SK-N-SH treated with all-trans-retinoic acid at 6 μM for 48 hours (cell line): ENCODE results near the gene LLGL2.

Experiments
- GLIS3 ChIP-seq: fragments of 250-450 bp; sonication (Bioruptor Pico); IDR thresholded peaks from 2 replicates; pipeline ENCODE4 v1.5.0; 2020; ENCODE audit warnings: mild to moderate bottlenecking, moderate library complexity
- PPARA ChIP-seq: fragments of 250-450 bp; sonication (Bioruptor Pico); IDR thresholded peaks from 2 replicates; pipeline ENCODE4 v1.5.0; 2020; ENCODE audit warnings: mild to moderate bottlenecking, borderline replicate concordance
- TCF4 ChIP-seq: fragments of 250-450 bp; sonication (Bioruptor Pico); IDR thresholded peaks from 2 replicates; pipeline ENCODE4 v1.8.0; 2021; ENCODE audit warnings: mild to moderate bottlenecking, moderate library complexity, borderline replicate concordance
- ZFP3 ChIP-seq: fragments of 250-450 bp; sonication (Bioruptor Pico); IDR thresholded peaks from 2 replicates; pipeline ENCODE4 v1.5.0; 2020; ENCODE audit warnings: mild to moderate bottlenecking, moderate library complexity
- TF ChIP-seq, protein P1 (sequence below): fragments of 250-450 bp; sonication (Bioruptor Pico); IDR thresholded peaks from 2 replicates; pipeline ENCODE4 v1.8.0; 2020; ENCODE audit warnings: mild to moderate bottlenecking, moderate library complexity, borderline replicate concordance
- TF ChIP-seq, protein P2 (sequence below): fragments of 250-450 bp; sonication (Bioruptor Pico); IDR thresholded peaks from 2 replicates; pipeline ENCODE4 v1.5.0; 2020; ENCODE audit warnings: mild to moderate bottlenecking, moderate library complexity
- TF ChIP-seq, protein P3 (sequence below): fragments of 250-450 bp; sonication (Bioruptor Pico); IDR thresholded peaks from 2 replicates; pipeline ENCODE4 v1.8.0; 2021; ENCODE audit warnings: low read depth, mild to moderate bottlenecking, moderate library complexity, borderline replicate concordance
- TF ChIP-seq, protein P4 (sequence below): fragments of 250-450 bp; sonication (Bioruptor Pico); IDR thresholded peaks from 2 replicates; pipeline ENCODE4 v1.5.1; 2020; ENCODE audit warnings: low read depth, mild to moderate bottlenecking, moderate library complexity

DNA sequence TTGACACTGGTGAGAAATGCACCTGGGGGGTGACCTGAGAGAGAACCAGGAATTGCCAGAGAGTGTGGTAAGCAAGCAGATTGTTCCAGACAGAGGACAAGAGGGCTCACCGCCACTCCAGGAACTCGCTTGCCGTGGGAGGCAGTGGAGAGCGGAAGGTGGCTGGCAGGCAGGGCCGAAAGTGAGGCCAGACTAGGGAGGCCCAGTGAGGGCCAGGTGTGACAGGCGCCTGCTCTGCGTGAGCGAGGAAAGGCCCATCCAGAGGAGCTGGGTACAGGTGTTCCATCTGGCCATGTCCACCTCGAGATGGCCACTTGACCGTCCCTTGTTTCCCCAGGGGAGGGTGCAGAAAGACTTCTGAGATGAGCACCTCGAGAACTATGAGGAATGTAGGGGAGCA, 50.2 kb downstream of the LLGL2 start:
- TF ChIP-seq, protein P1, sequence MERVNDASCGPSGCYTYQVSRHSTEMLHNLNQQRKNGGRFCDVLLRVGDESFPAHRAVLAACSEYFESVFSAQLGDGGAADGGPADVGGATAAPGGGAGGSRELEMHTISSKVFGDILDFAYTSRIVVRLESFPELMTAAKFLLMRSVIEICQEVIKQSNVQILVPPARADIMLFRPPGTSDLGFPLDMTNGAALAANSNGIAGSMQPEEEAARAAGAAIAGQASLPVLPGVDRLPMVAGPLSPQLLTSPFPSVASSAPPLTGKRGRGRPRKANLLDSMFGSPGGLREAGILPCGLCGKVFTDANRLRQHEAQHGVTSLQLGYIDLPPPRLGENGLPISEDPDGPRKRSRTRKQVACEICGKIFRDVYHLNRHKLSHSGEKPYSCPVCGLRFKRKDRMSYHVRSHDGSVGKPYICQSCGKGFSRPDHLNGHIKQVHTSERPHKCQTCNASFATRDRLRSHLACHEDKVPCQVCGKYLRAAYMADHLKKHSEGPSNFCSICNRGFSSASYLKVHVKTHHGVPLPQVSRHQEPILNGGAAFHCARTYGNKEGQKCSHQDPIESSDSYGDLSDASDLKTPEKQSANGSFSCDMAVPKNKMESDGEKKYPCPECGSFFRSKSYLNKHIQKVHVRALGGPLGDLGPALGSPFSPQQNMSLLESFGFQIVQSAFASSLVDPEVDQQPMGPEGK, result no peak
- TF ChIP-seq, protein P2, sequence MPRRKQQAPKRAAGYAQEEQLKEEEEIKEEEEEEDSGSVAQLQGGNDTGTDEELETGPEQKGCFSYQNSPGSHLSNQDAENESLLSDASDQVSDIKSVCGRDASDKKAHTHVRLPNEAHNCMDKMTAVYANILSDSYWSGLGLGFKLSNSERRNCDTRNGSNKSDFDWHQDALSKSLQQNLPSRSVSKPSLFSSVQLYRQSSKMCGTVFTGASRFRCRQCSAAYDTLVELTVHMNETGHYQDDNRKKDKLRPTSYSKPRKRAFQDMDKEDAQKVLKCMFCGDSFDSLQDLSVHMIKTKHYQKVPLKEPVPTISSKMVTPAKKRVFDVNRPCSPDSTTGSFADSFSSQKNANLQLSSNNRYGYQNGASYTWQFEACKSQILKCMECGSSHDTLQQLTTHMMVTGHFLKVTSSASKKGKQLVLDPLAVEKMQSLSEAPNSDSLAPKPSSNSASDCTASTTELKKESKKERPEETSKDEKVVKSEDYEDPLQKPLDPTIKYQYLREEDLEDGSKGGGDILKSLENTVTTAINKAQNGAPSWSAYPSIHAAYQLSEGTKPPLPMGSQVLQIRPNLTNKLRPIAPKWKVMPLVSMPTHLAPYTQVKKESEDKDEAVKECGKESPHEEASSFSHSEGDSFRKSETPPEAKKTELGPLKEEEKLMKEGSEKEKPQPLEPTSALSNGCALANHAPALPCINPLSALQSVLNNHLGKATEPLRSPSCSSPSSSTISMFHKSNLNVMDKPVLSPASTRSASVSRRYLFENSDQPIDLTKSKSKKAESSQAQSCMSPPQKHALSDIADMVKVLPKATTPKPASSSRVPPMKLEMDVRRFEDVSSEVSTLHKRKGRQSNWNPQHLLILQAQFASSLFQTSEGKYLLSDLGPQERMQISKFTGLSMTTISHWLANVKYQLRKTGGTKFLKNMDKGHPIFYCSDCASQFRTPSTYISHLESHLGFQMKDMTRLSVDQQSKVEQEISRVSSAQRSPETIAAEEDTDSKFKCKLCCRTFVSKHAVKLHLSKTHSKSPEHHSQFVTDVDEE, result no peak
- TF ChIP-seq, protein P3, sequence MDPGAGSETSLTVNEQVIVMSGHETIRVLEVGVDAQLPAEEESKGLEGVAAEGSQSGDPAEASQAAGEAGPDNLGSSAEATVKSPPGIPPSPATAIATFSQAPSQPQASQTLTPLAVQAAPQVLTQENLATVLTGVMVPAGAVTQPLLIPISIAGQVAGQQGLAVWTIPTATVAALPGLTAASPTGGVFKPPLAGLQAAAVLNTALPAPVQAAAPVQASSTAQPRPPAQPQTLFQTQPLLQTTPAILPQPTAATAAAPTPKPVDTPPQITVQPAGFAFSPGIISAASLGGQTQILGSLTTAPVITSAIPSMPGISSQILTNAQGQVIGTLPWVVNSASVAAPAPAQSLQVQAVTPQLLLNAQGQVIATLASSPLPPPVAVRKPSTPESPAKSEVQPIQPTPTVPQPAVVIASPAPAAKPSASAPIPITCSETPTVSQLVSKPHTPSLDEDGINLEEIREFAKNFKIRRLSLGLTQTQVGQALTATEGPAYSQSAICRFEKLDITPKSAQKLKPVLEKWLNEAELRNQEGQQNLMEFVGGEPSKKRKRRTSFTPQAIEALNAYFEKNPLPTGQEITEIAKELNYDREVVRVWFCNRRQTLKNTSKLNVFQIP (CRISPR knock-in tag), result no peak
- TF ChIP-seq GLIS3 (CRISPR knock-in tag) (no peak), TCF4 (CRISPR knock-in tag) (no peak), PPARA (CRISPR knock-in tag) (no peak), ZFP3 (no peak)
- TF ChIP-seq, protein P4, sequence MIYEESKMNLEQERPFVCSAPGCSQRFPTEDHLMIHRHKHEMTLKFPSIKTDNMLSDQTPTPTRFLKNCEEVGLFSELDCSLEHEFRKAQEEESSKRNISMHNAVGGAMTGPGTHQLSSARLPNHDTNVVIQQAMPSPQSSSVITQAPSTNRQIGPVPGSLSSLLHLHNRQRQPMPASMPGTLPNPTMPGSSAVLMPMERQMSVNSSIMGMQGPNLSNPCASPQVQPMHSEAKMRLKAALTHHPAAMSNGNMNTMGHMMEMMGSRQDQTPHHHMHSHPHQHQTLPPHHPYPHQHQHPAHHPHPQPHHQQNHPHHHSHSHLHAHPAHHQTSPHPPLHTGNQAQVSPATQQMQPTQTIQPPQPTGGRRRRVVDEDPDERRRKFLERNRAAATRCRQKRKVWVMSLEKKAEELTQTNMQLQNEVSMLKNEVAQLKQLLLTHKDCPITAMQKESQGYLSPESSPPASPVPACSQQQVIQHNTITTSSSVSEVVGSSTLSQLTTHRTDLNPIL, result no peak
